ENCODE results near the gene SLC27A3. TPM values are rescaled to one million over a fixed set of nuclear protein-coding genes. Genes with fewer than 3 reads are reported as not detected.

The SLC27A3 gene
- total and polyA plus RNA-seq, 9 of the 15 experiments (the other 6 are each of a cell fraction or from before 2014, with no cell fraction given) = 0.57 to 5.2 (median 2.8) TPM

- no peak for TF ChIP-seq ZFX (CRISPR knock-in tag; IDR thresholded peaks at IDR 0.05)
- TF ChIP-seq RAD21 (CRISPR knock-in tag; conservative IDR thresholded peaks at IDR 0.05 in 1 of 2, IDR thresholded peaks at IDR 0.05 in 1 of 2) = no peak
- no peak for TF ChIP-seq THRA (IDR thresholded peaks at IDR 0.05)
- TF ChIP-seq TFE3 (CRISPR knock-in tag; IDR thresholded peaks at IDR 0.05) = no peak
- TF ChIP-seq EZH2 (IDR thresholded peaks at IDR 0.05; ENCODE audit: borderline replicate concordance, low read depth, low read length) = no peak
- no peak for TF ChIP-seq KLF10 (CRISPR knock-in tag; IDR thresholded peaks at IDR 0.05)
- no peak for TF ChIP-seq GTF2A2 (tag; IDR thresholded peaks at IDR 0.05)
- no peak; the same call in 1 of the 2 replicates for TF ChIP-seq ELF1 (tag; IDR thresholded peaks at IDR 0.05)
- TF ChIP-seq ZNF551 (CRISPR knock-in tag; IDR thresholded peaks at IDR 0.05) = no peak
- TF ChIP-seq MEF2D (tag; conservative IDR thresholded peaks at IDR 0.05; ENCODE audit: low read depth) = peak; percentile 94
- peak; percentile 64; the same call in 1 of the 2 replicates for TF ChIP-seq SMARCE1 (IDR thresholded peaks at IDR 0.05)
- no peak for TF ChIP-seq ZNF584 (CRISPR knock-in tag; IDR thresholded peaks at IDR 0.05; ENCODE audit: low read depth)
- TF ChIP-seq HEY1 (CRISPR knock-in tag; IDR thresholded peaks at IDR 0.05; ENCODE audit: borderline replicate concordance) = no peak
- TF ChIP-seq SNRNP70 (optimal IDR thresholded peaks at IDR 0.05; ENCODE audit: low read depth, low read length) = no peak
- no peak for TF ChIP-seq ZEB2 (IDR thresholded peaks at IDR 0.05)
- TF ChIP-seq CCNT2 (IDR thresholded peaks at IDR 0.05; ENCODE audit: borderline replicate concordance, extremely low read depth, insufficient read length, low read depth, low read length) = no peak
- no peak for TF ChIP-seq POLR2G (IDR thresholded peaks at IDR 0.05; ENCODE audit: low read depth, low read length)
- 0 out of 2 replicates have a peak, but pooled peaks have one; percentile 49 for TF ChIP-seq ZNF644 (tag; IDR thresholded peaks at IDR 0.05; ENCODE audit: low read depth)
- TF ChIP-seq TAF1 (IDR thresholded peaks at IDR 0.05; ENCODE audit: control insufficient read depth, extremely low read depth, insufficient read depth, low read length, severe bottlenecking) = no peak
- TF ChIP-seq, protein P1, sequence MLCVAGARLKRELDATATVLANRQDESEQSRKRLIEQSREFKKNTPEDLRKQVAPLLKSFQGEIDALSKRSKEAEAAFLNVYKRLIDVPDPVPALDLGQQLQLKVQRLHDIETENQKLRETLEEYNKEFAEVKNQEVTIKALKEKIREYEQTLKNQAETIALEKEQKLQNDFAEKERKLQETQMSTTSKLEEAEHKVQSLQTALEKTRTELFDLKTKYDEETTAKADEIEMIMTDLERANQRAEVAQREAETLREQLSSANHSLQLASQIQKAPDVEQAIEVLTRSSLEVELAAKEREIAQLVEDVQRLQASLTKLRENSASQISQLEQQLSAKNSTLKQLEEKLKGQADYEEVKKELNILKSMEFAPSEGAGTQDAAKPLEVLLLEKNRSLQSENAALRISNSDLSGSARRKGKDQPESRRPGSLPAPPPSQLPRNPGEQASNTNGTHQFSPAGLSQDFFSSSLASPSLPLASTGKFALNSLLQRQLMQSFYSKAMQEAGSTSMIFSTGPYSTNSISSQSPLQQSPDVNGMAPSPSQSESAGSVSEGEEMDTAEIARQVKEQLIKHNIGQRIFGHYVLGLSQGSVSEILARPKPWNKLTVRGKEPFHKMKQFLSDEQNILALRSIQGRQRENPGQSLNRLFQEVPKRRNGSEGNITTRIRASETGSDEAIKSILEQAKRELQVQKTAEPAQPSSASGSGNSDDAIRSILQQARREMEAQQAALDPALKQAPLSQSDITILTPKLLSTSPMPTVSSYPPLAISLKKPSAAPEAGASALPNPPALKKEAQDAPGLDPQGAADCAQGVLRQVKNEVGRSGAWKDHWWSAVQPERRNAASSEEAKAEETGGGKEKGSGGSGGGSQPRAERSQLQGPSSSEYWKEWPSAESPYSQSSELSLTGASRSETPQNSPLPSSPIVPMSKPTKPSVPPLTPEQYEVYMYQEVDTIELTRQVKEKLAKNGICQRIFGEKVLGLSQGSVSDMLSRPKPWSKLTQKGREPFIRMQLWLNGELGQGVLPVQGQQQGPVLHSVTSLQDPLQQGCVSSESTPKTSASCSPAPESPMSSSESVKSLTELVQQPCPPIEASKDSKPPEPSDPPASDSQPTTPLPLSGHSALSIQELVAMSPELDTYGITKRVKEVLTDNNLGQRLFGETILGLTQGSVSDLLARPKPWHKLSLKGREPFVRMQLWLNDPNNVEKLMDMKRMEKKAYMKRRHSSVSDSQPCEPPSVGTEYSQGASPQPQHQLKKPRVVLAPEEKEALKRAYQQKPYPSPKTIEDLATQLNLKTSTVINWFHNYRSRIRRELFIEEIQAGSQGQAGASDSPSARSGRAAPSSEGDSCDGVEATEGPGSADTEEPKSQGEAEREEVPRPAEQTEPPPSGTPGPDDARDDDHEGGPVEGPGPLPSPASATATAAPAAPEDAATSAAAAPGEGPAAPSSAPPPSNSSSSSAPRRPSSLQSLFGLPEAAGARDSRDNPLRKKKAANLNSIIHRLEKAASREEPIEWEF (CRISPR knock-in tag; IDR thresholded peaks at IDR 0.05) = no peak
Measured at GRCh38 chr1:153790966-153791647, 15.9 kb downstream of the SLC27A3 start (continued).

Measured in K562 (cell line).